Astrocyte (in vitro differentiated cells and primary cell): ENCODE measurements around the gene DGKH.

Experiments
- CTCF ChIP-seq: IDR thresholded peaks from 2 replicates; pipeline ENCODE4 v1.5.1; 2011; ENCODE audit warnings: low read depth, mild to moderate bottlenecking, inconsistent platforms, low read length, moderate library complexity; ENCODE audit not compliant: insufficient read depth
- EZH2 ChIP-seq: IDR thresholded peaks from 2 replicates; pipeline ENCODE4 v1.6.1; 2012; ENCODE audit warnings: mild to moderate bottlenecking, low read length, inconsistent platforms; ENCODE audit not compliant: insufficient read depth

- TF ChIP-seq EZH2, result no peak
- TF ChIP-seq CTCF, result no peak
These were observed 172.8 kb downstream of the DGKH start for GRCh38 chr13:42221121-42221765.
